OCI-LY1 (cell line): ENCODE results near the gene TGFB2.

ENCODE experiments used
- H2AFZ ChIP-seq: fragments of 200-600 bp; sonication (generic), shearing (Covaris generic); 2 replicates; pipeline ENCODE4 v1.6.0; 2014; ENCODE audit warnings: antibody characterized with exemption, mild to moderate bottlenecking, low read length
- H3F3A ChIP-seq: fragments of 200-600 bp; sonication (generic), shearing (Covaris generic); 2 replicates; pipeline ENCODE4 v1.6.0; 2014; ENCODE audit warnings: mild to moderate bottlenecking, antibody characterized with exemption, low read length, moderate library complexity; ENCODE audit not compliant: insufficient read depth
- H3K27ac ChIP-seq: fragments of 200-600 bp; sonication (generic); 2 replicates; pipeline ENCODE4 v1.5.1; 2014; ENCODE audit warnings: low read length, mixed run types, mild to moderate bottlenecking, low read depth; ENCODE audit not compliant: poor library complexity, severe bottlenecking
- H3K27me3 ChIP-seq: fragments of 200-600 bp; sonication (generic); 2 replicates; pipeline ENCODE4 v1.6.0; 2014; ENCODE audit warnings: antibody characterized with exemption, mild to moderate bottlenecking, low read length, moderate library complexity; ENCODE audit not compliant: insufficient read depth
- H3K36me3 ChIP-seq: fragments of 200-600 bp; sonication (generic); 2 replicates; pipeline ENCODE4 v1.6.1; 2014; ENCODE audit warnings: mild to moderate bottlenecking, antibody characterized with exemption, low read length, moderate library complexity, mixed read lengths; ENCODE audit not compliant: insufficient read depth
- H3K4me1 ChIP-seq: fragments of 200-600 bp; sonication (generic); 2 replicates; pipeline ENCODE4 v1.5.1; 2014; ENCODE audit warnings: mild to moderate bottlenecking, low read length, moderate library complexity; ENCODE audit not compliant: insufficient read depth, severe bottlenecking
- H3K4me2 ChIP-seq: fragments of 200-600 bp; sonication (generic), shearing (Covaris generic); 2 replicates; pipeline ENCODE4 v1.6.1; 2014; ENCODE audit warnings: low read length
- H3K4me3 ChIP-seq: fragments of 200-600 bp; sonication (generic); 2 replicates; pipeline ENCODE4 v1.5.1; 2014; ENCODE audit warnings: low read length, low read depth, mild to moderate bottlenecking, mixed read lengths; ENCODE audit not compliant: poor library complexity, severe bottlenecking
- H3K79me2 ChIP-seq: fragments of 200-600 bp; shearing (Covaris generic); 2 replicates; pipeline ENCODE4 v1.6.1; 2016; ENCODE audit warnings: mixed run types, low read length, mixed read lengths; ENCODE audit not compliant: insufficient read depth
- H3K9ac ChIP-seq: fragments of 200-600 bp; sonication (generic), shearing (Covaris generic); 2 replicates; pipeline ENCODE4 v1.6.1; 2014; ENCODE audit warnings: mild to moderate bottlenecking, low read length, mixed read lengths
- H3K9me2 ChIP-seq: fragments of 200-600 bp; sonication (generic), shearing (Covaris generic); 2 replicates; pipeline ENCODE4 v1.6.1; 2014; ENCODE audit warnings: low read depth, mild to moderate bottlenecking, low read length, mixed read lengths
- H3K9me3 ChIP-seq: fragments of 200-600 bp; shearing (Covaris generic); 2 replicates; pipeline ENCODE4 v1.6.1; 2014; ENCODE audit warnings: low read length, mixed read lengths
- H4K20me1 ChIP-seq: fragments of 200-600 bp; sonication (generic), shearing (Covaris generic); 2 replicates; pipeline ENCODE4 v1.6.0; 2016; ENCODE audit warnings: mild to moderate bottlenecking, low read length; ENCODE audit not compliant: insufficient read depth
- CTCF ChIP-seq: fragments of 200-600 bp; sonication (generic), shearing (Covaris generic); IDR thresholded peaks from 2 replicates; pipeline ENCODE4 v1.5.1; 2017; ENCODE audit warnings: mild to moderate bottlenecking, antibody characterized with exemption, low read length, moderate library complexity, mixed read lengths
- EZH2 ChIP-seq: fragments of 200-600 bp; sonication (generic), shearing (Covaris generic); IDR thresholded peaks from 2 replicates; pipeline ENCODE4 v1.8.0; 2017; ENCODE audit warnings: borderline replicate concordance, mixed run types, mild to moderate bottlenecking, antibody characterized with exemption, low read length, moderate library complexity, mixed read lengths

TGFB2 gene

GRCh38 chr1:218322762-218323161, 22.4 kb upstream of the TGFB2 start:
- H3K4me1 ChIP-seq: no peaks in the 10 kb centered on the region
- no peak overlapping the region for H2AFZ ChIP-seq
- H3K9me2 ChIP-seq: no peaks in the 10 kb centered on the region
- H3K36me3 ChIP-seq: peaks cover 28% of the 10 kb centered on the region
- no peaks in the 10 kb centered on the region for H3F3A ChIP-seq
- H3K4me3 ChIP-seq: no peak overlapping the region
- H3K9me3 ChIP-seq: no peaks in the 10 kb centered on the region
- H3K4me2 ChIP-seq: no peak overlapping the region
- H3K27ac ChIP-seq: no peak overlapping the region
- H3K9ac ChIP-seq: no peak overlapping the region
- no peaks in the 10 kb centered on the region for H3K27me3 ChIP-seq
- no peaks in the 10 kb centered on the region for H4K20me1 ChIP-seq
- H3K79me2 ChIP-seq: no peaks in the 10 kb centered on the region
- TF ChIP-seq CTCF (no peak), EZH2 (no peak)

- Histone ChIP-seq H3K27me3 (no peaks in the 10 kb centered on the region), H3K4me1 (no peaks in the 10 kb centered on the region), H3K9me2 (no peaks in the 10 kb centered on the region), H3K36me3 (peaks cover 23% of the 10 kb centered on the region), H2AFZ (no peak overlapping the region), H3K4me3 (no peak overlapping the region), H3K9me3 (no peaks in the 10 kb centered on the region), H3F3A (no peaks in the 10 kb centered on the region), H3K9ac (no peak overlapping the region), H4K20me1 (no peaks in the 10 kb centered on the region), H3K27ac (no peak overlapping the region), H3K4me2 (no peak overlapping the region), H3K79me2 (no peaks in the 10 kb centered on the region)
- TF ChIP-seq CTCF (no peak), EZH2 (no peak)
Observed at GRCh38 chr1:218323568-218324225, 21.4 kb upstream of the TGFB2 start.

GRCh38 chr1:218324226-218324580, 20.9 kb upstream of the TGFB2 start:
- H2AFZ ChIP-seq: no peak overlapping the region
- H3K36me3 ChIP-seq: peaks cover 22% of the 10 kb centered on the region
- H3K27me3 ChIP-seq: no peaks in the 10 kb centered on the region
- no peak overlapping the region for H3K4me3 ChIP-seq
- H3F3A ChIP-seq: no peaks in the 10 kb centered on the region
- H3K4me2 ChIP-seq: no peak overlapping the region
- H3K9ac ChIP-seq: no peak overlapping the region
- H3K9me2 ChIP-seq: no peaks in the 10 kb centered on the region
- H3K4me1 ChIP-seq: no peaks in the 10 kb centered on the region
- no peaks in the 10 kb centered on the region for H3K79me2 ChIP-seq
- H3K27ac ChIP-seq: no peak overlapping the region
- TF ChIP-seq CTCF (no peak), EZH2 (no peak)
- H4K20me1 ChIP-seq: no peaks in the 10 kb centered on the region
- no peaks in the 10 kb centered on the region for H3K9me3 ChIP-seq
